Neuronal stem cell (in vitro differentiated cells): Measurements from ENCODE around the gene AIG1.

Source experiments
- DNase-seq: peaks from one replicate; pipeline ENCODE4 v3.0.0-alpha.2; 2013; ENCODE audit warnings: low spot score
- H2AFZ ChIP-seq: one replicate; pipeline ENCODE4 v1.6.1; 2013; ENCODE audit warnings: mild to moderate bottlenecking, low read length, inconsistent platforms
- H2AK5ac ChIP-seq: 2 replicates; pipeline ENCODE4 v1.6.1; 2013; ENCODE audit warnings: low read depth, mild to moderate bottlenecking, inconsistent platforms, low read length, moderate library complexity, mixed read lengths
- H2BK120ac ChIP-seq: 2 replicates; pipeline ENCODE4 v1.6.1; 2013; ENCODE audit warnings: low read depth, mild to moderate bottlenecking, inconsistent platforms, low read length, moderate library complexity, mixed read lengths
- H2BK12ac ChIP-seq: one replicate; pipeline ENCODE4 v1.6.1; 2013; ENCODE audit warnings: low read length, inconsistent platforms
- H2BK15ac ChIP-seq: 2 replicates; pipeline ENCODE4 v1.6.1; 2013; ENCODE audit warnings: mild to moderate bottlenecking, low read length, inconsistent platforms, mixed read lengths
- H2BK5ac ChIP-seq: one replicate; pipeline ENCODE4 v1.6.1; 2013; ENCODE audit warnings: inconsistent platforms, mild to moderate bottlenecking, low read length, moderate library complexity
- H3K14ac ChIP-seq: one replicate; pipeline ENCODE4 v1.6.1; 2013; ENCODE audit warnings: low read length, inconsistent platforms
- H3K18ac ChIP-seq: 2 replicates; pipeline ENCODE4 v1.6.1; 2013; ENCODE audit warnings: low read length, inconsistent platforms
- H3K23ac ChIP-seq: 2 replicates; pipeline ENCODE4 v1.6.1; 2013; ENCODE audit warnings: low read depth, mild to moderate bottlenecking, mixed read lengths, low read length, inconsistent platforms; ENCODE audit not compliant: poor library complexity
- H3K27ac ChIP-seq: replicated peaks from 3 replicates; pipeline ENCODE4 v1.5.1; 2013; ENCODE audit warnings: low read length, inconsistent platforms
- H3K27me3 ChIP-seq, 3 experiments: 2 replicates each; pipeline ENCODE4 v1.6.1; 2013; ENCODE audit warnings: low read length in 3 of 3, mild to moderate bottlenecking in 2 of 3, inconsistent platforms in 1 of 3, low read depth in 1 of 3, mixed read lengths in 1 of 3, moderate library complexity in 1 of 3; ENCODE audit not compliant: control insufficient read depth in 3 of 3, insufficient read depth in 3 of 3
- H3K36me3 ChIP-seq, 2 donors: replicated peaks in 1 of 2; 2 replicates each; pipeline ENCODE4 v1.6.1; 2013; ENCODE audit warnings: low read length in 2 of 2; ENCODE audit not compliant: control insufficient read depth in 2 of 2, insufficient read depth in 2 of 2
- H3K4ac ChIP-seq: 2 replicates; pipeline ENCODE4 v1.6.1; 2013; ENCODE audit warnings: inconsistent platforms, mild to moderate bottlenecking, low read length, moderate library complexity
- H3K4me1 ChIP-seq, 2 donors: 1 replicate in 1 of 2; 2 replicates in 1 of 2; pipeline ENCODE4 v1.6.1; 2013; ENCODE audit warnings: low read length in 2 of 2, low read depth in 1 of 2; ENCODE audit not compliant: control insufficient read depth in 2 of 2, insufficient read depth in 1 of 2
- H3K4me2 ChIP-seq: one replicate; pipeline ENCODE4 v1.6.1; 2013; ENCODE audit warnings: mild to moderate bottlenecking, low read length, inconsistent platforms; ENCODE audit not compliant: insufficient read depth, poor library complexity, severe bottlenecking
- H3K4me3 ChIP-seq, 2 donors: 2 replicates each; pipeline ENCODE4 v1.5.1; 2013; ENCODE audit warnings: low read length in 2 of 2, mild to moderate bottlenecking in 2 of 2, inconsistent platforms in 1 of 2, moderate library complexity in 1 of 2
- H3K79me1 ChIP-seq: one replicate; pipeline ENCODE4 v1.6.1; 2013; ENCODE audit warnings: low read depth, mild to moderate bottlenecking, inconsistent platforms, low read length, moderate library complexity
- H3K9ac ChIP-seq: one replicate; pipeline ENCODE4 v1.6.1; 2013; ENCODE audit warnings: mild to moderate bottlenecking, low read depth, low read length, inconsistent platforms; ENCODE audit not compliant: poor library complexity
- H3K9me3 ChIP-seq, 2 donors: replicated peaks in 1 of 2; 2 replicates each; pipeline versions ENCODE3 to v1.6.1; 2013; ENCODE audit warnings: low read length in 2 of 2, mild to moderate bottlenecking in 2 of 2, inconsistent platforms in 1 of 2, low read depth in 1 of 2, mixed read lengths in 1 of 2, moderate library complexity in 1 of 2; ENCODE audit not compliant: control insufficient read depth in 2 of 2, insufficient read depth in 1 of 2
- H4K8ac ChIP-seq: one replicate; pipeline ENCODE4 v1.6.1; 2013; ENCODE audit warnings: low read depth, mild to moderate bottlenecking, inconsistent platforms, low read length, moderate library complexity
- H4K91ac ChIP-seq: one replicate; pipeline ENCODE4 v1.6.1; 2013; ENCODE audit warnings: low read length, low read depth, mild to moderate bottlenecking, inconsistent platforms; ENCODE audit not compliant: poor library complexity
- WGBS, 2 donors: extraction: QIAGEN DNeasy Blood & Tissue Kit; methylation state at CpG; one replicate each; pipeline ENCODE4 v1.1.7; 2013; ENCODE audit warnings: missing lambda C conversion rate in 2 of 2, mixed read lengths in 1 of 2; ENCODE audit not compliant: insufficient read length in 2 of 2, insufficient replicate concordance in 1 of 2; ENCODE audit errors: extremely low coverage in 2 of 2; 5-methylcytosine and 5-hydroxymethylcytosine counted together

AIG1 gene

GRCh38 chr6:143335865-143336264, 275.2 kb downstream of the AIG1 start:
- Histone ChIP-seq H3K4me1 (peaks cover 0 to 2% of the 10 kb centered on the region in 2 donors), H3K9ac (no peak overlapping the region), H3K18ac (no peak overlapping the region), H3K23ac (no peak overlapping the region), H4K91ac (no peak overlapping the region), H3K9me3 (no peaks in the 10 kb centered on the region), H3K14ac (no peak overlapping the region), H3K4ac (no peak overlapping the region), H3K4me3 (no peak overlapping the region), H2BK15ac (no peak overlapping the region), H2AFZ (no peak overlapping the region), H2BK12ac (no peak overlapping the region), H2AK5ac (no peak overlapping the region), H2BK120ac (no peak overlapping the region), H3K27ac (no peak overlapping the region), H2BK5ac (no peak overlapping the region), H3K36me3 (peaks cover 0 to 2% of the 10 kb centered on the region in 2 donors), H3K4me2 (no peak overlapping the region), H3K27me3 (no peaks in the 10 kb centered on the region), H4K8ac (no peak overlapping the region), H3K79me1 (no peaks in the 10 kb centered on the region)
- DNase-seq: no peak
- no CpG with 5 or more reads among the region's 2 CpGs for WGBS, 2 donors

GRCh38 chr6:143336446-143337152, 275.9 kb downstream of the AIG1 start:
- Histone ChIP-seq H3K36me3 (peaks cover 0 to 2% of the 10 kb centered on the region in 2 donors), H3K27me3 (no peaks in the 10 kb centered on the region), H3K4me2 (no peak overlapping the region), H2AFZ (no peak overlapping the region), H2AK5ac (no peak overlapping the region), H2BK12ac (no peak overlapping the region), H4K91ac (no peak overlapping the region), H3K23ac (no peak overlapping the region), H3K4me1 (peaks cover 0 to 2% of the 10 kb centered on the region in 2 donors), H4K8ac (no peak overlapping the region), H3K18ac (no peak overlapping the region), H3K4me3 (no peak overlapping the region), H3K27ac (no peak overlapping the region), H3K79me1 (no peaks in the 10 kb centered on the region), H2BK120ac (no peak overlapping the region), H2BK5ac (no peak overlapping the region), H3K9me3 (no peaks in the 10 kb centered on the region), H3K9ac (no peak overlapping the region), H2BK15ac (no peak overlapping the region), H3K14ac (no peak overlapping the region), H3K4ac (no peak overlapping the region)
- WGBS, 2 donors: no CpG with 5 or more reads among the region's 4 CpGs
- DNase-seq: no peak

GRCh38 chr6:143337201-143337949, 276.7 kb downstream of the AIG1 start:
- Histone ChIP-seq H2BK5ac (no peak overlapping the region), H3K79me1 (no peaks in the 10 kb centered on the region), H2AFZ (no peak overlapping the region), H2AK5ac (no peak overlapping the region), H3K27ac (no peak overlapping the region), H3K4me1 (peaks cover 0 to 2% of the 10 kb centered on the region in 2 donors), H3K23ac (no peak overlapping the region), H3K9me3 (no peaks in the 10 kb centered on the region), H3K4me3 (no peak overlapping the region), H3K4ac (no peak overlapping the region), H4K8ac (no peak overlapping the region), H2BK15ac (no peak overlapping the region), H3K36me3 (peaks cover 0 to 2% of the 10 kb centered on the region in 2 donors), H4K91ac (no peak overlapping the region), H3K9ac (no peak overlapping the region), H2BK12ac (no peak overlapping the region), H3K18ac (no peak overlapping the region), H3K14ac (no peak overlapping the region), H3K4me2 (no peak overlapping the region), H2BK120ac (no peak overlapping the region), H3K27me3 (no peaks in the 10 kb centered on the region)
- no peak for DNase-seq
- no CpG with 5 or more reads among the region's 17 CpGs for WGBS, 2 donors

GRCh38 chr6:143339223-143339622, 278.5 kb downstream of the AIG1 start:
- H3K27me3 ChIP-seq: no peaks in the 10 kb centered on the region
- no peaks in the 10 kb centered on the region for H3K9me3 ChIP-seq
- H2AFZ ChIP-seq: no peak overlapping the region
- H2BK5ac ChIP-seq: no peak overlapping the region
- no peak overlapping the region for H3K18ac ChIP-seq
- no peak overlapping the region for H3K14ac ChIP-seq
- H3K23ac ChIP-seq: no peak overlapping the region
- no peak overlapping the region for H2AK5ac ChIP-seq
- no peak overlapping the region for H4K91ac ChIP-seq
- no peak overlapping the region for H2BK15ac ChIP-seq
- H3K79me1 ChIP-seq: no peaks in the 10 kb centered on the region
- no peak overlapping the region for H3K9ac ChIP-seq
- H4K8ac ChIP-seq: no peak overlapping the region
- H3K4me3 ChIP-seq: no peak overlapping the region
- no peak for DNase-seq
- peaks cover 0 to under 1% of the 10 kb centered on the region in 2 donors for H3K4me1 ChIP-seq
- H3K4me2 ChIP-seq: no peak overlapping the region
- H3K4ac ChIP-seq: no peak overlapping the region
- no peak overlapping the region for H2BK120ac ChIP-seq
- no peak overlapping the region for H2BK12ac ChIP-seq
- no peaks in the 10 kb centered on the region for H3K36me3 ChIP-seq
- H3K27ac ChIP-seq: no peak overlapping the region
